Testis (tissue), 2 donors: ENCODE measurements around the gene AIRE.

Experiments used
- POLR2A ChIP-seq: fragments of 450-650 bp; IDR thresholded peaks from one replicate; pipeline ENCODE4 v1.6.1; 2017; ENCODE audit warnings: antibody characterized with exemption, mild to moderate bottlenecking, moderate library complexity
- TF ChIP-seq, protein P1 (sequence below), 3 experiments: fragments of 450-650 bp in 2 of 3; fragments of 200-600 bp in 1 of 3; sonication (generic) in 1 of 3; IDR thresholded peaks; one replicate each; pipeline ENCODE4 v1.5.1; 2016 to 2019; ENCODE audit warnings: antibody characterized with exemption in 3 of 3, mild to moderate bottlenecking in 2 of 3, moderate library complexity in 1 of 3

DNA sequence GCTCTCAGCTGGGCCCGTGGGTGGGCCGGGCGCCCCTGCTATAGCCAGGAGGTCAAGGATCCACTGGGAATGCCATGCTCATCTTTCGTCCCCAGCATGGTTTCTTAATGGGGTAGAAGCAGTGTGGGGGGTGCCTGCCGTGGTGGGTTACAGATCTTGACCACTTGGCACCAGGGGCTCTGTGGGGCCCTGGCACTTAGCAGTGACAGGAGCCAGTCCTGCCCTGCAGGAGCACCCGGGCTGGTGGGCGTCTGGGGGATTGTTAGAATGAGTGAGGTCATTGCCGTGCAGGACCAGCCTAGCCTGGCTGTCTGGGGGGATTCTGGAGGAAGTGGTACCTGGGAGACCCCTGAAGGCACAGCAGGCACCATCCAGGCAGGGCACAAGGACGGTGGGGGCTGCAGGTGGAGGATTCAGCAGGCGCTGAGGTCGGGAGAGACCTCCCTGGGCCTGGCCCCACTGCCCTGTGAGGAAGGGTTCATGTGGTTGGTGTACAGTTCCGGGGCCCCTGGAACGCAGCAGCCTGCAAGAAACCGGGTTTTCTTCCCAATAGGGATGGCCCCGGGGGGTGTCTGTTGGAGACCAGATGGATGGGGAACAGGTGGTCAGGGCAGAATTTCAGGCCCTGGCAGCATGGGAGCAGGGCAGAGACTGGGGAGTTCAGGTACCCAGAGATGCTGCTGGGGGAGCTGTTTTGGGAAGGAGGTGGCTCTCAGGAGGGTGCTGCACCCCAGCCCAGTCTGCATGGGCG lies 4.8 kb downstream of the AIRE start:
- TF ChIP-seq, protein P1, sequence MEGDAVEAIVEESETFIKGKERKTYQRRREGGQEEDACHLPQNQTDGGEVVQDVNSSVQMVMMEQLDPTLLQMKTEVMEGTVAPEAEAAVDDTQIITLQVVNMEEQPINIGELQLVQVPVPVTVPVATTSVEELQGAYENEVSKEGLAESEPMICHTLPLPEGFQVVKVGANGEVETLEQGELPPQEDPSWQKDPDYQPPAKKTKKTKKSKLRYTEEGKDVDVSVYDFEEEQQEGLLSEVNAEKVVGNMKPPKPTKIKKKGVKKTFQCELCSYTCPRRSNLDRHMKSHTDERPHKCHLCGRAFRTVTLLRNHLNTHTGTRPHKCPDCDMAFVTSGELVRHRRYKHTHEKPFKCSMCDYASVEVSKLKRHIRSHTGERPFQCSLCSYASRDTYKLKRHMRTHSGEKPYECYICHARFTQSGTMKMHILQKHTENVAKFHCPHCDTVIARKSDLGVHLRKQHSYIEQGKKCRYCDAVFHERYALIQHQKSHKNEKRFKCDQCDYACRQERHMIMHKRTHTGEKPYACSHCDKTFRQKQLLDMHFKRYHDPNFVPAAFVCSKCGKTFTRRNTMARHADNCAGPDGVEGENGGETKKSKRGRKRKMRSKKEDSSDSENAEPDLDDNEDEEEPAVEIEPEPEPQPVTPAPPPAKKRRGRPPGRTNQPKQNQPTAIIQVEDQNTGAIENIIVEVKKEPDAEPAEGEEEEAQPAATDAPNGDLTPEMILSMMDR (IDR thresholded peaks at IDR 0.05), result no peak
- TF ChIP-seq POLR2A, result no peak
